ENCODE measurements around the gene RHOB. TPM values are rescaled to one million over a fixed set of nuclear protein-coding genes. Genes with fewer than 3 reads are reported as not detected.

The RHOB gene
- total and polyA plus RNA-seq, 2 experiments from 2014 or later = 15.4 to 92.1 TPM

DNA sequence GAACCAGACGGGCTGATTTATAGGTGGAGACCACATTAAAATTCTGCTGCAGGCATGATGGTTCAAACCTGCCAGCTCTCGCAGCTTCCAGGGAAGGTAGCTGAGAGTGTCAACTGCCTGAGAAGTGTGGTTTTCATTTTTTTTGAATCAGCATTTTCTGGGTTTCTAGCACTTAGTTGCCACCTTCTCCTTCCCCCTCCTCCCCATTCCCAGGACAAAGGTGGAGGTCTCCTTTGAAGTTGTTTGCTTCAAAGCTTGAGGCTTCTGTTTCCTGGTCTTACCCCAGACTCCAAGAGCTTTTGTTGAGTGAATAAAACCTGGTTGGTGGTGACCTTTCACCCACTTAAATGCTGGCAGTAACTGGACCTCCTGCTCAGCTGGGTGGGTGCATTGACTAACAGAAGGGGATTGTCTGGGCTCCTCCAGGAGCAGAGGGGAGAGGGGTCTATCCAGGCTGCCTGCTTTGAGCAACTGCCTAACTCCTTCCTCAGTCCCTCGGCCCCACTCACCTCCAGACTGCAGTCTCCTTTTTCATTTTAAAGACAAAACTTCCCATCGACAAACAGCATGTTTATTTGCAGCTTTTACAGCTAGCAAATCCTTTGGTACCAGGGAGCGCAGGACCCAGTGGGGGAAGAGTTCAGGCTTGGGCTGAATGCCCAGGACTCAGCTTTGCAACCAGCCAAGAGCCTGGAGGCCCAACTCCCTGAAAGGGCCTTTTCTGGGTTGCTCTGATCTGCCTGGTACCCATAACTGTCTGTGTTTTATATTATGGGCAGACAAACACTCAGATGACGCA is 3.5 kb downstream of the RHOB start:
- no peaks in the 10 kb centered on the region for H3K36me3 ChIP-seq

DNA sequence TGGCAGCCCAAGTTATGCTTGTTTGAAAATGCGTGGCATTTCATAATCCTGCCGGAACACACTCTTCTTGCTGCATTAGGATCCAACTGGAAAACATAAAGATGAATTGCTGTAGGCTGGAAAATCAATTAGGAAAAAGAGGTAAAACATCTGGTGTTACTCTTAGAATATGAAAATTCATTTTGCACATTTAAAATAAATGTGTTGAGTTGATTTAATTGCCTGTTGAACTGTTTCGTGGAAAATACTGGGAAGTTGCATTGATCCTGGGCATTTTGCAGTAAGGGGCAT is 4.1 kb downstream of the RHOB start:
- TF ChIP-seq, protein P1, sequence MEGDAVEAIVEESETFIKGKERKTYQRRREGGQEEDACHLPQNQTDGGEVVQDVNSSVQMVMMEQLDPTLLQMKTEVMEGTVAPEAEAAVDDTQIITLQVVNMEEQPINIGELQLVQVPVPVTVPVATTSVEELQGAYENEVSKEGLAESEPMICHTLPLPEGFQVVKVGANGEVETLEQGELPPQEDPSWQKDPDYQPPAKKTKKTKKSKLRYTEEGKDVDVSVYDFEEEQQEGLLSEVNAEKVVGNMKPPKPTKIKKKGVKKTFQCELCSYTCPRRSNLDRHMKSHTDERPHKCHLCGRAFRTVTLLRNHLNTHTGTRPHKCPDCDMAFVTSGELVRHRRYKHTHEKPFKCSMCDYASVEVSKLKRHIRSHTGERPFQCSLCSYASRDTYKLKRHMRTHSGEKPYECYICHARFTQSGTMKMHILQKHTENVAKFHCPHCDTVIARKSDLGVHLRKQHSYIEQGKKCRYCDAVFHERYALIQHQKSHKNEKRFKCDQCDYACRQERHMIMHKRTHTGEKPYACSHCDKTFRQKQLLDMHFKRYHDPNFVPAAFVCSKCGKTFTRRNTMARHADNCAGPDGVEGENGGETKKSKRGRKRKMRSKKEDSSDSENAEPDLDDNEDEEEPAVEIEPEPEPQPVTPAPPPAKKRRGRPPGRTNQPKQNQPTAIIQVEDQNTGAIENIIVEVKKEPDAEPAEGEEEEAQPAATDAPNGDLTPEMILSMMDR (IDR thresholded peaks at IDR 0.05; ENCODE audit: low read depth, low read length) = no peak
- Histone ChIP-seq H3K36me3 (no peaks in the 10 kb centered on the region), H3K4me1 (ENCODE audit: low read depth) (peaks cover 25% of the 10 kb centered on the region), H3K27ac (no peak overlapping the region), H3K4me3 (no peak overlapping the region), H3K27me3 (no peaks in the 10 kb centered on the region), H3K9me3 (ENCODE audit: low read depth) (no peaks in the 10 kb centered on the region)
- no peak for DNase-seq (ENCODE audit: low read depth in 1 of 2, low spot score in 1 of 2)

More for the DNA sequence above, 3.5 kb downstream of the RHOB start:
- H3K27me3 ChIP-seq = no peaks in the 10 kb centered on the region
- TF ChIP-seq, protein P1 (IDR thresholded peaks at IDR 0.05; ENCODE audit: low read depth, low read length) = no peak
- H3K4me1 ChIP-seq (ENCODE audit: low read depth) = peaks cover 25% of the 10 kb centered on the region
- DNase-seq (ENCODE audit: low read depth in 1 of 2, low spot score in 1 of 2) = peak; percentile 28 to 93
- no peaks in the 10 kb centered on the region for H3K9me3 ChIP-seq (ENCODE audit: low read depth)
- no peak overlapping the region for H3K4me3 ChIP-seq
- H3K27ac ChIP-seq = no peak overlapping the region

DNA sequence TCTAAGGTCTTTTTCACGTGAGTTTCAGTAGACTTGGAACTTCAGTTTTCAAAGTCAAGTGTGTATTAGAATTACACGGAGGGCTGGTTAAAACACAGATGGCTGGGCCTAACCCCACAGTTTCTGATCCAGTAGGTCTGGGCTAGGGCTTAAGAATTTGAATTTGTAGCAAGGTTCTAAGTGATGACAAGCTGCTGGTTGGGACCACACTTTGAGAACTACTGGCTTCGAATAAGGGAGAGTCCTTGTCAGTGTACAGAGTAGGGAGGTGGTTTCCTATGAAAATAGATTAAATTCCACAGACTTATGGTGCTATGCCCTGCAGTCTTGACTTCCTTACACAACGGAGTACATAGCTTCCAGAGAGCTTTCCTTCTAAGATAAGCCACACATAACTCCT is 4.5 kb downstream of the RHOB start:
- H3K4me3 ChIP-seq = no peak overlapping the region
- H3K27ac ChIP-seq = no peak overlapping the region
- H3K36me3 ChIP-seq = no peaks in the 10 kb centered on the region
- H3K9me3 ChIP-seq (ENCODE audit: low read depth) = no peaks in the 10 kb centered on the region
- DNase-seq (ENCODE audit: low read depth in 1 of 2, low spot score in 1 of 2) = peak in 1 of 2 donors; percentile 84
- H3K4me1 ChIP-seq (ENCODE audit: low read depth) = peaks cover 25% of the 10 kb centered on the region
- no peaks in the 10 kb centered on the region for H3K27me3 ChIP-seq
- TF ChIP-seq, protein P1 (IDR thresholded peaks at IDR 0.05; ENCODE audit: low read depth, low read length) = no peak

DNA sequence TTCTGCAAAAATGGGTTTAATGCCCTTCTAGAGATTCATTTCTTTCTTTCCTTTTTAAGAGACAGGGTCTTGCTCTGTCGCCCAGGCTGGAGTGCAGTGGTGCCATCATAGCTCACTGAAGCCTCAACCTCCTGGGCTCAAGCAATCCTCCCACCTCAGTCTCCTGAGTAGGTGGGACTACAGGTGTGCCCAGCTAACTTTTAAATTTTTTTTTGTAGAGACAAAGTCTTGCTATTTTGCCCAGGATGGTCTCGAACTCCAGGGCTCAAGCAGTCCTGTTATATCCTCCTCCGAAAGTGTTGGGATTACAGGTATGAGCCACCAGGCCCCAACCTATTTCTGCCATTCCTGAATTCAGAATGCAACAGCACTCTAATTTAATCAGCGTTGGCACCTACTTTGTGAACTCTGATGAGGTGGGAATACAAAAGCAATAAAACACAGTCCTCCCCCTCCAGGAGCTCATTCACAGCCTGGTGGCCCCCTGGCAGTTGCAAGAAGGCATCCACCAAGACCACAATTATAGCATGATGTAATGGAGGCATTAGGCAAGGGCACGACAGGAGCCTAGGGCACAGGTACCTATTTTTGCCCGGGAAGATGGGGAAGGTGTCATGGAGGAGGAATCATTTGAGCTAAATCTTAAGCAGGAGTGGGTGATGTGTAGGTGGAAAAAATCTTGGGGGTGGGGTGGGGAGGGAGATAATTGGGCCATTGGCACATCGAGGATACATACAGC is 5.1 kb downstream of the RHOB start:
- Histone ChIP-seq H3K27ac (no peak overlapping the region), H3K9me3 (ENCODE audit: low read depth) (no peaks in the 10 kb centered on the region), H3K27me3 (no peaks in the 10 kb centered on the region), H3K36me3 (no peaks in the 10 kb centered on the region), H3K4me1 (ENCODE audit: low read depth) (peaks cover 25% of the 10 kb centered on the region), H3K4me3 (no peak overlapping the region)
- no peak for DNase-seq (ENCODE audit: low read depth in 1 of 2, low spot score in 1 of 2)
- TF ChIP-seq, protein P1 (IDR thresholded peaks at IDR 0.05; ENCODE audit: low read depth, low read length) = no peak

DNA sequence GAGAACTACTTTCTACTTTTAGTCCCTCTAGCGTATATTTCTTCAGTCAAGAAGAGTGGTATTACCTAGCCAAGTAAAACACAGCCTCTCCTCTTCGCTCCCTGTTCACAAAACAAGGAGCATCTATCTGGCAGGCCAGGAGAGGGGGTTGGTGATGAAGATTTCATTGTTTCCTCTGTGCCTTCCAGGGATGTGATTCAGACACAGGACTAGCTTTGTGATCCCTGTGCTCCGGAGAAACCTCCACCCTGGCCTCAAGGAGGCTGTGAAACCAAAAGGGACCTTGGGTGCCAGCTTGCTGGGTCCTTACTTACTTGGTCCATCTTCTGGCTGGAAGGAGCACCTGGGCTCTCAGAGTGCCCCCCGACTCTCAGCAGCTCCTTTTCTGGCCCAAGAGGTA is 5.7 kb downstream of the RHOB start:
- Histone ChIP-seq H3K4me3 (no peak overlapping the region), H3K9me3 (ENCODE audit: low read depth) (no peaks in the 10 kb centered on the region), H3K4me1 (ENCODE audit: low read depth) (peaks cover 25% of the 10 kb centered on the region), H3K36me3 (no peaks in the 10 kb centered on the region), H3K27ac (no peak overlapping the region), H3K27me3 (no peaks in the 10 kb centered on the region)
- TF ChIP-seq, protein P1 (IDR thresholded peaks at IDR 0.05; ENCODE audit: low read depth, low read length) = peak; percentile 30
- DNase-seq (ENCODE audit: low read depth in 1 of 2, low spot score in 1 of 2) = peak in 1 of 2 donors; percentile 59
